K562 (cell line): ENCODE data around the gene SUFU. TPM values are rescaled to one million over a fixed set of nuclear protein-coding genes. Genes with fewer than 3 reads are reported as not detected.

Source experiments
- CREB1 ChIP-seq, 2 experiments: sonication (generic) in 1 of 2; formaldehyde crosslinking in 1 of 2; IDR thresholded peaks; 2 replicates each; pipeline versions ENCODE4 v1.6.1 to v1.8.0; 2012 to 2022; ENCODE audit warnings: inconsistent platforms in 1 of 2, mild to moderate bottlenecking in 1 of 2, missing genetic modification reagents in 1 of 2, moderate library complexity in 1 of 2
- EZH2 ChIP-seq: IDR thresholded peaks from 2 replicates; pipeline ENCODE4 v1.6.1; 2012; ENCODE audit warnings: low read depth, mild to moderate bottlenecking, inconsistent platforms, low read length, borderline replicate concordance
- GABPB1 ChIP-seq: sonication (generic); formaldehyde crosslinking; IDR thresholded peaks from 2 replicates; pipeline ENCODE4 v1.8.0; 2022; ENCODE audit warnings: mild to moderate bottlenecking, missing genetic modification reagents
- JUNB ChIP-seq: fragments of 450-650 bp; formaldehyde crosslinking; conservative IDR thresholded peaks from 2 replicates; pipeline ENCODE4 v1.4.0; 2020; ENCODE audit warnings: mild to moderate bottlenecking
- MEIS2 ChIP-seq: fragments of 450-650 bp; IDR thresholded peaks from 2 replicates; pipeline ENCODE4 v1.6.1; 2014; ENCODE audit warnings: mild to moderate bottlenecking; ENCODE audit not compliant: partially characterized antibody
- NCOA6 ChIP-seq: fragments of 450-650 bp; IDR thresholded peaks from 2 replicates; pipeline ENCODE4 v1.6.1; 2017; ENCODE audit warnings: mild to moderate bottlenecking
- NR0B1 ChIP-seq: fragments of 450-650 bp; IDR thresholded peaks from one replicate; pipeline ENCODE4 v1.6.1; 2018; ENCODE audit warnings: mild to moderate bottlenecking, moderate library complexity; ENCODE audit not compliant: partially characterized antibody
- PRPF4 ChIP-seq: fragments of 200-400 bp; formaldehyde crosslinking; IDR thresholded peaks from one replicate; pipeline ENCODE4 v1.6.1; 2017; ENCODE audit warnings: low read length, low read depth, mild to moderate bottlenecking; ENCODE audit not compliant: insufficient read depth, poor library complexity, severe bottlenecking
- PTRF ChIP-seq: fragments of 450-650 bp; IDR thresholded peaks from 2 replicates; pipeline ENCODE4 v1.6.1; 2016; ENCODE audit warnings: mild to moderate bottlenecking, missing genetic modification characterization, missing compliant biosample characterization
- SMARCC2 ChIP-seq: fragments of 450-650 bp; IDR thresholded peaks from 2 replicates; pipeline ENCODE4 v1.6.1; 2017; ENCODE audit warnings: antibody characterized with exemption, moderate library complexity, mild to moderate bottlenecking, low read depth
- SMARCE1 ChIP-seq: fragments of 450-650 bp; IDR thresholded peaks from 2 replicates; pipeline ENCODE4 v1.7.1; 2016; ENCODE audit warnings: mild to moderate bottlenecking
- STAT5A ChIP-seq: IDR thresholded peaks from 2 replicates; pipeline ENCODE4 v1.6.1; 2012; ENCODE audit warnings: low read length, inconsistent platforms, borderline replicate concordance
- XRCC4 ChIP-seq: IDR thresholded peaks from one replicate; pipeline ENCODE4 v1.6.1; 2011; ENCODE audit not compliant: insufficient read depth, insufficient read length; ENCODE audit errors: extremely low read depth
- YY1 ChIP-seq, 3 experiments: IDR thresholded peaks; 2 replicates each; pipeline ENCODE4 v1.6.1; 2011; ENCODE audit warnings: low read length in 2 of 3, mild to moderate bottlenecking in 2 of 3, moderate library complexity in 2 of 3, borderline replicate concordance in 1 of 3, control low read depth in 1 of 3, low read depth in 1 of 3; ENCODE audit not compliant: insufficient read depth in 3 of 3, insufficient replicate concordance in 2 of 3, control insufficient read depth in 1 of 3, insufficient read length in 1 of 3; ENCODE audit errors: extremely low read depth in 1 of 3
- ZBTB26 ChIP-seq: fragments of 450-650 bp; formaldehyde crosslinking; IDR thresholded peaks from 2 replicates; pipeline ENCODE4 v1.4.0; 2022; ENCODE audit warnings: missing genetic modification characterization
- ZBTB7A ChIP-seq: IDR thresholded peaks from 2 replicates; pipeline ENCODE4 v1.6.1; 2011; ENCODE audit warnings: low read depth, mild to moderate bottlenecking, low read length, moderate library complexity, borderline replicate concordance; ENCODE audit not compliant: control insufficient read depth
- ZNF175 ChIP-seq: fragments of 200-800 bp; sonication (Bioruptor generic); IDR thresholded peaks from 2 replicates; pipeline ENCODE4 v1.6.1; 2016; ENCODE audit warnings: low read depth, mild to moderate bottlenecking, missing genetic modification characterization, missing compliant biosample characterization
- ZNF408 ChIP-seq: fragments of 250-450 bp; sonication (Bioruptor Pico); IDR thresholded peaks from 2 replicates; pipeline ENCODE4 v1.4.0; 2020; ENCODE audit warnings: low read depth, mild to moderate bottlenecking, moderate library complexity
- ZNF707 ChIP-seq: fragments of 250-450 bp; sonication (Bioruptor Pico); conservative IDR thresholded peaks from 2 replicates; pipeline ENCODE4 v1.8.0; 2022; ENCODE audit warnings: inconsistent platforms, mild to moderate bottlenecking, moderate library complexity
- ZSCAN32 ChIP-seq: fragments of 450-650 bp; formaldehyde crosslinking; IDR thresholded peaks from 2 replicates; pipeline ENCODE4 v1.4.0; 2020; ENCODE audit warnings: mild to moderate bottlenecking, moderate library complexity
- polyA plus RNA-seq, 8 experiments: library from polyadenylated mRNA; depleted of rRNA in 4 of 8; stranded (reverse) in 5 of 8; unstranded in 3 of 8; fragments of >200 nt; fragmentation: Nextera tagmentation in 2 of 8; fragmentation: Illumina TruSeq in 1 of 8; extraction: Ambion mirVana in 2 of 8; extraction: Trizol in 1 of 8; gene quantifications; 2 replicates each; pipeline versions ENCODE4 v1.2.1 to v1.2.3, GENCODE V29; 2011 to 2014; ENCODE audit warnings: inconsistent platforms in 1 of 8, missing spikeins in 1 of 8
- total RNA-seq, 7 experiments: library from RNA; depleted of rRNA in 6 of 7; stranded (reverse); fragments of >200 nt in 6 of 7; fragmentation: Illumina TruSeq in 2 of 7; extraction: Trizol in 2 of 7; gene quantifications; 2 replicates each; pipeline versions ENCODE4 v1.2.1 to v1.2.3, GENCODE V29; 2011 to 2021; ENCODE audit warnings: low replicate concordance in 1 of 7
- TF ChIP-seq, protein P1 (sequence below): fragments of 250-450 bp; sonication (Bioruptor Pico); IDR thresholded peaks from 2 replicates; pipeline ENCODE4 v1.5.0; 2021; ENCODE audit warnings: mild to moderate bottlenecking, moderate library complexity

Gene SUFU
- total and polyA plus RNA-seq, 9 of the 15 experiments (the other 6 are each of a cell fraction or from before 2014, with no cell fraction given) = 0.59 to 6.3 (median 0.82) TPM

GRCh38 chr10:102455893-102456471, 47.8 kb upstream of the SUFU start (continued):
- TF ChIP-seq MEIS2 (peak; percentile 20), GABPB1 (CRISPR knock-in tag) (0 out of 2 replicates have a peak, but pooled peaks have one; percentile 30), EZH2 (no peak), ZBTB26 (CRISPR knock-in tag) (no peak), SMARCC2 (peak; percentile 63; the same call in 1 of the 2 replicates), YY1 (IDR thresholded peaks at IDR 0.05; ENCODE audit: borderline replicate concordance in 1 of 3, control insufficient read depth in 1 of 3, extremely low read depth in 1 of 3, insufficient read depth in 3 of 3, insufficient read length in 1 of 3, insufficient replicate concordance in 2 of 3, low read depth in 1 of 3, low read length in 2 of 3) (peak in 1 of 3 experiments; percentile 33), STAT5A (no peak; the same call in 1 of the 2 replicates), SMARCE1 (peak; percentile 84), ZNF408 (CRISPR knock-in tag) (no peak), NCOA6 (no peak), XRCC4 (no peak), ZBTB7A (peak; percentile 40; the same call in 1 of the 2 replicates), PRPF4 (no peak), ZNF175 (peak; percentile 95), ZNF707 (no peak), NR0B1 (no peak), PTRF (tag) (0 out of 2 replicates have a peak, but pooled peaks have one; percentile 37), CREB1 (IDR thresholded peaks at IDR 0.05) (no peak), CREB1 (CRISPR knock-in tag; IDR thresholded peaks at IDR 0.05) (no peak), ZSCAN32 (peak; percentile 87), JUNB (CRISPR knock-in tag) (0 out of 2 replicates have a peak, but pooled peaks have one; percentile 14)
- TF ChIP-seq, protein P1, sequence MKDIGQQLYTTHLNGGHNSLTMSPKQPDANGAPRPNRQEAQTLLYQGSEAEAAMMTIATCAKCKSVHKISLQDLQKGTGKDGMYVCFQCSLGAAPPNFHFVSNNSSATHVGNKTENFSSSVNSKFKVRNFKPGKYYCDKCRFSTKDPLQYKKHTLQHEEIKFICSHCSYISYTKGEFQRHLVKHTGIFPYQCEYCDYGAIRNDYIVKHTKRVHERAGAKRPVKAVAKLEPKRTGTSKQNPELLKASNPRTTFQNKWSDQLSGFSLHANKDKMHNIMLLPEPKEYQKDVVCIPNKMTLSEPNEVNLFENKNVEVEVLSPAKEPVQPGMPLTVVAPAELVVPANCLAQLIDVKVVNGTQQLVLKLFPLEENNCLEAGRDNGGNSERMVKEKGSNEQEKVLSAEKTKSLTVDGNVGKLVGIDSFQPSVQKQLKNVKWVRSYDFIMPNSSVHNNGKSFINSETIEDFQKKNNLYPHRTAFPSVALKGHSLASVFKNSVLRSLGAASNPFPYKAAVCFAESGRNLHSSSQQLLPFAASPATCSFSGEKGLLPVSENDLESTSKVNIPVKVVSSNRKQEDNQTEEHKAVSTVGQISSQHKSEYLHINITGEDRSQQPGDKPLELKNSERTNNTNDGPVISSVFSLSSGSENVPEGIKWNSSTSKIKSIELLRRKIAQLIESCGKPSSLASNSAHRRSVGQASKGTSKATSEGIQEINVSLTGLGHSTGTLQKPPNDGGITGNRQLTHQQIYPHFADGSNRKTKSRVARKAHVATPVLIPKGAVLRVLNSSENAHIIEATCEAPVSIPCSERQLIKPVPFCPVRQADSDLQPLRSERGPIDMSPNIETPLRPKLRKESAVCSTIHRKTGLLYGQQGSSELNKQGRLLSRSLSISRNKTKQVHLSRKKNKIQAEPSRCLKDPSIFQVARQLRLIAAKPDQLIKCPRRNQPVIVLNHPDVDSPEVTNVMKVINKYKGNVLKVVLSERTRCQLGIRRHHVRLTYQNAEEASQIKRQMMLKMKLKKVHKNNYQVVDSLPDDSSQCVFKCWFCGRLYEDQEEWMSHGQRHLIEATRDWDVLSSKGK = no peak
